SK-N-MC (cell line): ENCODE results near the gene SCFD1.
"Not testable (repeated sequence)": the region's sequence is repeated elsewhere in the genome, so short reads cannot be mapped to it uniquely, and the experiment has no call there.

Experiments used
- DNase-seq: peaks from one replicate; pipeline ENCODE4 v3.0.0-alpha.2; 2011; ENCODE audit warnings: low read depth, low spot score
- H3K27ac ChIP-seq: fragments of 200-600 bp; sonication (generic); 2 replicates; pipeline ENCODE4 v1.5.1; 2016; ENCODE audit warnings: mixed run types
- H3K36me3 ChIP-seq: fragments of 200-600 bp; sonication (generic); 2 replicates; pipeline ENCODE4 v1.6.1; 2017; ENCODE audit warnings: antibody characterized with exemption, low read length, mixed read lengths; ENCODE audit not compliant: insufficient read depth
- H3K4me3 ChIP-seq: fragments of 200-600 bp; sonication (generic); 2 replicates; pipeline ENCODE4 v1.5.1; 2016
- H3K9ac ChIP-seq: fragments of 200-600 bp; sonication (generic); 2 replicates; pipeline ENCODE4 v1.8.0; 2017; ENCODE audit warnings: mixed run types, mixed read lengths; ENCODE audit not compliant: insufficient read length
- H3K9me3 ChIP-seq: fragments of 200-600 bp; sonication (generic); 2 replicates; pipeline ENCODE4 v1.6.1; 2017; ENCODE audit warnings: low read depth, mild to moderate bottlenecking, antibody characterized with exemption, low read length, moderate library complexity, mixed read lengths
- EZH2 ChIP-seq: fragments of 200-600 bp; sonication (generic); IDR thresholded peaks from one replicate; pipeline ENCODE4 v1.6.1; 2017; ENCODE audit warnings: antibody characterized with exemption
- FOXP2 ChIP-seq: optimal IDR thresholded peaks from 2 replicates; pipeline ENCODE3; 2011; ENCODE audit warnings: mild to moderate bottlenecking, moderate library complexity; ENCODE audit not compliant: insufficient read depth; ENCODE audit errors: extremely low read length, control extremely low read depth
- POLR2AphosphoS5 ChIP-seq: IDR thresholded peaks from 2 replicates; pipeline ENCODE4 v1.6.1; 2012; ENCODE audit warnings: mild to moderate bottlenecking, low read depth, low read length, borderline replicate concordance

Gene SCFD1

GRCh38 chr14:30582376-30582775 is 39.7 kb upstream of the SCFD1 start:
- TF ChIP-seq FOXP2: no peak
- TF ChIP-seq EZH2: no peak
- no peak for TF ChIP-seq POLR2AphosphoS5
- Histone ChIP-seq H3K27ac (no peak overlapping the region), H3K9me3 (peaks cover 6% of the 10 kb centered on the region; the same call in 1 of the 2 replicates), H3K36me3 (peaks cover 62% of the 10 kb centered on the region), H3K4me3 (no peak overlapping the region), H3K9ac (no peak overlapping the region)
- no peak for DNase-seq

GRCh38 chr14:30584058-30584630 is 38.0 kb upstream of the SCFD1 start:
- Histone ChIP-seq H3K4me3 (no peak overlapping the region), H3K36me3 (peaks cover 64% of the 10 kb centered on the region), H3K9me3 (peaks cover 4% of the 10 kb centered on the region; the same call in 1 of the 2 replicates), H3K27ac (no peak overlapping the region), H3K9ac (no peak overlapping the region)
- TF ChIP-seq EZH2: no peak
- no peak for TF ChIP-seq FOXP2
- no peak for TF ChIP-seq POLR2AphosphoS5
- no peak for DNase-seq

GRCh38 chr14:30585204-30585603 is 36.9 kb upstream of the SCFD1 start:
- Histone ChIP-seq H3K36me3 (peaks cover 75% of the 10 kb centered on the region), H3K27ac (no peak overlapping the region)

DNA sequence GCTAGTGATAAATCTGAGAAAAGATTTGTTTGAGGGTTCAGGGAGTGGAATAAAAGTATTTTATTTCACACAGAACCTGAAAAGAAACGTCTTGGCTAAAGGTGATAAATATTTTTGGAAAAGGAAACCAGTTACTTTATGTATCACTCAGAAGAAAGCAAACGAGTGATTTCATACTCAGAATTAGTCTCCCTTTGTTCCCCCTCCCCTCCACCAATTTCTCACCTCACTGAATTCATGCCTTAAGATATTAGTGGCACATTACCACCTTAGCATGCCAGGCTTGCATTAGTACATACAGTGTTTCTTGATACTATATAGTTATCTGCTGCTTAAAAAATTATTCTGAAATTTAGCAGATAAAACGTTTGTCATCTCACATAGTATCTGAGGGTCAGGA is 35.0 kb upstream of the SCFD1 start:
- H3K27ac ChIP-seq: no peak overlapping the region
- no peak overlapping the region for H3K9ac ChIP-seq
- TF ChIP-seq EZH2 (no peak), FOXP2 (no peak), POLR2AphosphoS5 (no peak)
- peaks cover 4% of the 10 kb centered on the region; the same call in 1 of the 2 replicates for H3K9me3 ChIP-seq
- no peak overlapping the region for H3K4me3 ChIP-seq
- peaks cover 75% of the 10 kb centered on the region for H3K36me3 ChIP-seq
- no peak for DNase-seq

More at GRCh38 chr14:30585204-30585603, 36.9 kb upstream of the SCFD1 start:
- peaks cover 4% of the 10 kb centered on the region; the same call in 1 of the 2 replicates for H3K9me3 ChIP-seq
- H3K4me3 ChIP-seq: no peak overlapping the region
- no peak overlapping the region for H3K9ac ChIP-seq
- TF ChIP-seq FOXP2 (no peak), EZH2 (no peak), POLR2AphosphoS5 (no peak)
- DNase-seq: no peak

GRCh38 chr14:30588873-30589272 is 33.2 kb upstream of the SCFD1 start:
- TF ChIP-seq POLR2AphosphoS5 (no peak), FOXP2 (no peak), EZH2 (no peak)
- no peak overlapping the region for H3K9ac ChIP-seq
- no peak overlapping the region for H3K4me3 ChIP-seq
- peaks cover 72% of the 10 kb centered on the region for H3K36me3 ChIP-seq
- DNase-seq: no peak
- H3K9me3 ChIP-seq: peaks cover 4% of the 10 kb centered on the region; the same call in 1 of the 2 replicates
- no peak overlapping the region for H3K27ac ChIP-seq

DNA sequence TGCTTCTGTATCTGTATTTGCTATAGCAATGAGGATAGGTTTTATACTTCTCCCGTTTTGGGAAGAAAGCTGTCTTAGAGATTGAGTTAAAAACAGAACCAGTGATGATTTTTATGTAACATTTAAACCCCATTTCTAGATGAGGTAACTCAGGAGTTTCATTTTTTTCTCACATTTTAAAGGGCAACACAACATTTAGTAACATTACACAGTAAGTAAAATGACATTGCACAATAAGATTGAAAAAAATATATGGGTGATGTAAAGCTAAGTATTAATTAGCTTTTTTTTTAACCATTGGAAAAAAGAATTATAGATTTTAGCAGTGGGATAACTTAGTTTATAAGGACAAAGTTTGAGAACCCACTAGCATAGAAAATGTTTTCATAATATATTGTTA is 25.2 kb upstream of the SCFD1 start:
- no peak overlapping the region for H3K27ac ChIP-seq
- no peaks in the 10 kb centered on the region for H3K9me3 ChIP-seq
- DNase-seq: no peak
- peaks cover 63% of the 10 kb centered on the region for H3K36me3 ChIP-seq
- TF ChIP-seq EZH2: no peak
- TF ChIP-seq FOXP2: no peak
- TF ChIP-seq POLR2AphosphoS5: no peak
- no peak overlapping the region for H3K9ac ChIP-seq
- H3K4me3 ChIP-seq: no peak overlapping the region

DNA sequence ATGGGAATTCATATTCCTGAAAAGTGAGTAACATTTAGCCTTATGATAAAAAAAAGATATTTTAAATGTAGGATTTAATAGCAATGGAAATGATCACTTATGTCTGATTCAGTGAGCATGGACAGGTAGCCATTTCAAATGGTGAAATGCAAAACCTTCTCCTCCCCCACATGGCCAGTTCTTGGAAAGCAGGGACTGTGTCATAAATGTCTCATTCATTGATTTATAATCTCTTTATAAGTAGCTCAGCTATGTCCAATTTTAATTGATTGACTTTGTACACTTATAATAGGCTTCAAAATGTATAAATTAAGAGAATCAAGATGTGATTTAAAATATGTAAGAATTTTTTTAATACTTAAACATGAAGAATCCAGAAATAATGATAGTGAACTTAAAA is 24.6 kb upstream of the SCFD1 start:
- Histone ChIP-seq H3K27ac (no peak overlapping the region), H3K4me3 (no peak overlapping the region), H3K9ac (no peak overlapping the region), H3K36me3 (peaks cover 63% of the 10 kb centered on the region), H3K9me3 (no peaks in the 10 kb centered on the region)
- no peak for TF ChIP-seq EZH2
- no peak for DNase-seq

DNA sequence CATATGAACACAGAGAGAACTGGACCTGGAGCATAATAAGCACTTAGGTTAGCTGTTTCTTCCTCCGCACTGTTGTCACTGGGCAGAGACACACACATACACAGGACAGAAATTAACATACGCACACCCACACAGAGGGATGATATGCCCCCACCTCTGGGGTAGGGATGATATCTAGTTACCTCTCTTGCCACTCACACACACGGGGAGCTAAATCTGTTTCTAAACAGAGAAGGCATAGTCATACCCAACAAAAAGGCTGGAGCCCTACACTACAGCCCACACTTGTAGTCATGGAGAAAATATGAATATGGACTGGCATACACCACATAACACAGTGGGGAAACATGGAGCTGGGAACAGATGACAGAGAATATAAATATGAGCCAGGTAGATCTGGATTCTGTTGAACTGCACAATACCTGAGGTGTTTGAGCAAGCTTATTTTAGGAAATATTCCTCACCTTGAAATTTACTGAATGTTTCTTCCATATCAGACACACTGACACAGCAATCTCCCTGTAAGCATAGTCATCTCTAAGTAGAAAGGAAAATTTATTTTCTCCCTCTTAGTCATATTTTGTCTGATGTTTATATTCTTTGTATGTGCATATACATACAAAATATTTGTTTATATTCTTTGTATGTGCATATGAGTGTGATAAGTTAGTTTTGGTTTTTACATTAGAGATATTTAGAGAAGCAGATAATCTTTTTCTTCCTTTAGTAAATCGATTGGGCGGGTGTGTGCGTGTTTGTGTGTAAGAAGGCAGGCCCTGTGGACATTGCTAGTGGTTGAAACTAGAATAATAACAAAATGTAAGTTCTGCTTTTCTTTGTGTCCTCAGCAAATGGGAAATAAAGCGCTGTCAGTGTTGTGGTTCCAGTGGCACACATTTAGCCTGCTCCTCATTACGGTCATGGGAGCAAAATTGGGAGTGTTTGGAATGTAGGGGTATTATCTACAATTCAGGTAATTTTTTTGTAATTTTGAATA is 20.9 kb upstream of the SCFD1 start:
- TF ChIP-seq FOXP2: no peak
- TF ChIP-seq EZH2: no peak
- TF ChIP-seq POLR2AphosphoS5: no peak

GRCh38 chr14:30603402-30603801 is 18.7 kb upstream of the SCFD1 start:
- no peak overlapping the region for H3K4me3 ChIP-seq
- H3K27ac ChIP-seq: no peak overlapping the region
- H3K36me3 ChIP-seq: peaks cover 69% of the 10 kb centered on the region
- H3K9me3 ChIP-seq: no peaks in the 10 kb centered on the region
- no peak overlapping the region for H3K9ac ChIP-seq
- TF ChIP-seq FOXP2: no peak
- no peak for TF ChIP-seq EZH2
- no peak for TF ChIP-seq POLR2AphosphoS5
- no peak for DNase-seq

More for the DNA sequence above, 20.9 kb upstream of the SCFD1 start:
- Histone ChIP-seq H3K36me3 (peaks cover 73% of the 10 kb centered on the region), H3K9ac (no peak overlapping the region), H3K27ac (no peak overlapping the region), H3K9me3 (no peaks in the 10 kb centered on the region), H3K4me3 (no peak overlapping the region)
- DNase-seq: no peak

DNA sequence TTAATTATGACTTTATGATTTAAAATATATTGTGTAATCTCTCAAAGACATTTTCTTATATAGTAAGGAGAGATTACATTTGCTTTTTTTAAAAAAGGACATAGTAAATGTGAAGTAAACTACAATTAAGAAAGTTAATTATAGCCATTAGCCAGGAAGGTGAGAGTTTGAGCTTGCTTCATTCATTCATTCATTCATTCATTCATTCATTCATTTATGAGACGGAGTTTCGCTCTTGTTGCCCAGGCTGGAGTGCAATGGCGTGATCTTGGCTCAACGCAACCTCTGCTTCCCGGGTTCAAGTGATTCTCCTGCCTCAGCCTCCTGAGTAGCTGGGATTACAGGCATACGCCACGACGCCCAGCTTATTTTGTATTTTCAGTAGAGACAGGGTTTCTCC is 17.4 kb upstream of the SCFD1 start:
- DNase-seq, H3K9me3 ChIP-seq, H3K9ac ChIP-seq, H3K4me3 ChIP-seq, H3K27ac ChIP-seq: not testable (repeated sequence)
- H3K36me3 ChIP-seq: peaks cover 68% of the 10 kb centered on the region
